H9 (cell line): ENCODE results near the gene MTLN. TPM values are rescaled to one million over a fixed set of nuclear protein-coding genes. Genes with fewer than 3 reads are reported as not detected.
"Not testable (repeated sequence)": the region's sequence is repeated elsewhere in the genome, so short reads cannot be mapped to it uniquely, and the experiment has no call there.

ENCODE experiments used
- DNase-seq: peaks from one replicate; pipeline ENCODE4 v3.0.0-alpha.2; 2017
- H2AFZ ChIP-seq: one replicate; pipeline ENCODE4 v1.6.1; 2013; ENCODE audit warnings: mild to moderate bottlenecking, low read length, control low read depth, moderate library complexity
- H2AK5ac ChIP-seq: 2 replicates; pipeline ENCODE4 v1.6.1; 2013; ENCODE audit warnings: low read length, control low read depth, mixed read lengths; ENCODE audit not compliant: insufficient read length
- H2BK120ac ChIP-seq: one replicate; pipeline ENCODE4 v1.6.1; 2013; ENCODE audit warnings: low read depth, mild to moderate bottlenecking, low read length, control low read depth, inconsistent platforms; ENCODE audit not compliant: poor library complexity, severe bottlenecking
- H2BK12ac ChIP-seq: 2 replicates; pipeline ENCODE4 v1.6.1; 2013; ENCODE audit warnings: low read length, control low read depth, mixed read lengths, low read depth; ENCODE audit not compliant: insufficient read length
- H2BK15ac ChIP-seq: 2 replicates; pipeline ENCODE4 v1.6.1; 2013; ENCODE audit warnings: low read depth, low read length, control low read depth
- H2BK20ac ChIP-seq: one replicate; pipeline ENCODE4 v1.6.1; 2013; ENCODE audit warnings: low read depth, mild to moderate bottlenecking, low read length, control low read depth, inconsistent platforms; ENCODE audit not compliant: poor library complexity, severe bottlenecking
- H2BK5ac ChIP-seq: 2 replicates; pipeline ENCODE4 v1.6.1; 2013; ENCODE audit warnings: low read length, control low read depth, mixed read lengths; ENCODE audit not compliant: insufficient read length
- H3K14ac ChIP-seq: 2 replicates; pipeline ENCODE4 v1.6.1; 2013; ENCODE audit warnings: low read length, control low read depth; ENCODE audit not compliant: insufficient read depth
- H3K18ac ChIP-seq: 2 replicates; pipeline ENCODE4 v1.6.1; 2013; ENCODE audit warnings: low read depth, mild to moderate bottlenecking, mixed read lengths, low read length, control low read depth; ENCODE audit not compliant: insufficient read length
- H3K23ac ChIP-seq: 2 replicates; pipeline ENCODE4 v1.6.1; 2013; ENCODE audit warnings: low read length, control low read depth, mixed read lengths, low read depth; ENCODE audit not compliant: insufficient read length
- H3K23me2 ChIP-seq: 2 replicates; pipeline ENCODE4 v1.6.1; 2013; ENCODE audit warnings: low read depth, mild to moderate bottlenecking, mixed read lengths, low read length, control low read depth; ENCODE audit not compliant: insufficient read length, poor library complexity, severe bottlenecking
- H3K27ac ChIP-seq: 2 replicates; pipeline ENCODE4 v1.5.1; 2013; ENCODE audit warnings: low read length, control low read depth, mixed read lengths, low read depth; ENCODE audit not compliant: insufficient read length
- H3K27me3 ChIP-seq: 2 replicates; pipeline ENCODE4 v1.6.1; 2013; ENCODE audit warnings: low read length, control low read depth, inconsistent platforms; ENCODE audit not compliant: insufficient read depth
- H3K4ac ChIP-seq: 2 replicates; pipeline ENCODE4 v1.6.1; 2013; ENCODE audit warnings: low read depth, mild to moderate bottlenecking, control low read depth, inconsistent platforms, low read length, moderate library complexity
- H3K4me1 ChIP-seq: 2 replicates; pipeline ENCODE4 v1.6.1; 2013; ENCODE audit warnings: low read length, control low read depth, inconsistent platforms; ENCODE audit not compliant: insufficient read depth
- H3K4me2 ChIP-seq: 2 replicates; pipeline ENCODE4 v1.6.1; 2013; ENCODE audit warnings: low read length, control low read depth, mixed read lengths; ENCODE audit not compliant: insufficient read length, insufficient read depth
- H3K56ac ChIP-seq: 2 replicates; pipeline ENCODE4 v1.6.1; 2013; ENCODE audit warnings: low read depth, mild to moderate bottlenecking, mixed read lengths, low read length, control low read depth; ENCODE audit not compliant: insufficient read length
- H3K79me1 ChIP-seq: 2 replicates; pipeline ENCODE4 v1.6.1; 2013; ENCODE audit warnings: low read depth, mild to moderate bottlenecking, moderate library complexity, low read length, control low read depth, inconsistent platforms; ENCODE audit not compliant: insufficient read depth, poor library complexity, severe bottlenecking
- H3K79me2 ChIP-seq: 2 replicates; pipeline ENCODE4 v1.6.1; 2013; ENCODE audit warnings: low read length, control low read depth, inconsistent platforms; ENCODE audit not compliant: insufficient read depth
- H3K9ac ChIP-seq: 2 replicates; pipeline ENCODE4 v1.6.1; 2013; ENCODE audit warnings: low read length, control low read depth, mixed read lengths; ENCODE audit not compliant: insufficient read length; ENCODE audit errors: extremely low read depth
- H3K9me3 ChIP-seq: one replicate; pipeline ENCODE4 v1.6.1; 2013; ENCODE audit warnings: low read depth, low read length, inconsistent platforms; ENCODE audit not compliant: control insufficient read depth
- H3T11ph ChIP-seq: one replicate; pipeline ENCODE4 v1.6.1; 2013; ENCODE audit warnings: mild to moderate bottlenecking, low read length, control low read depth, inconsistent platforms
- H4K20me1 ChIP-seq: one replicate; pipeline ENCODE4 v1.6.1; 2013; ENCODE audit not compliant: control insufficient read depth, insufficient read length, insufficient read depth
- H4K5ac ChIP-seq: 2 replicates; pipeline ENCODE4 v1.6.1; 2013; ENCODE audit warnings: low read depth, mild to moderate bottlenecking, mixed read lengths, low read length, control low read depth; ENCODE audit not compliant: insufficient read length
- H4K8ac ChIP-seq: replicated peaks from 2 replicates; pipeline ENCODE4 v1.6.1; 2013; ENCODE audit warnings: low read length, control low read depth, mixed read lengths, low read depth; ENCODE audit not compliant: insufficient read length
- H4K91ac ChIP-seq: 2 replicates; pipeline ENCODE4 v1.6.1; 2013; ENCODE audit warnings: low read depth, mild to moderate bottlenecking, moderate library complexity, mixed read lengths, low read length, control low read depth; ENCODE audit not compliant: insufficient read length
- H3K27ac Mint-ChIP-seq, 3 experiments: 2 replicates in 2 of 3; 3 replicates in 1 of 3; pipeline ENCODE4 v1.8.0; 2020 to 2021; ENCODE audit warnings: mixed read lengths in 3 of 3, mild to moderate bottlenecking in 1 of 3, moderate library complexity in 1 of 3
- H3K27me3 Mint-ChIP-seq: 2 replicates; pipeline ENCODE4 v1.8.0; 2021; ENCODE audit warnings: low read depth, mild to moderate bottlenecking, moderate library complexity, mixed read lengths
- H3K36me3 Mint-ChIP-seq, 3 experiments: 2 replicates in 2 of 3; 3 replicates in 1 of 3; pipeline ENCODE4 v1.8.0; 2020 to 2021; ENCODE audit warnings: low read depth in 3 of 3, mixed read lengths in 3 of 3; ENCODE audit not compliant: insufficient read depth in 1 of 3
- H3K4me1 Mint-ChIP-seq, 2 experiments: 2 replicates each; pipeline ENCODE4 v1.8.0; 2020; ENCODE audit warnings: mixed read lengths in 2 of 2
- H3K4me3 Mint-ChIP-seq, 2 experiments: 2 replicates in 1 of 2; 3 replicates in 1 of 2; pipeline ENCODE4 v1.8.0; 2020 to 2021; ENCODE audit warnings: mild to moderate bottlenecking in 2 of 2, mixed read lengths in 2 of 2, moderate library complexity in 1 of 2
- H3K9me3 Mint-ChIP-seq, 2 experiments: 2 replicates in 1 of 2; 3 replicates in 1 of 2; pipeline ENCODE4 v1.8.0; 2020; ENCODE audit warnings: mild to moderate bottlenecking in 2 of 2, mixed read lengths in 2 of 2, moderate library complexity in 1 of 2
- CTCF ChIP-seq: fragments of 200-600 bp; sonication (generic); conservative IDR thresholded peaks from 3 replicates; pipeline ENCODE4 v1.8.0; 2021; ENCODE audit warnings: antibody characterized with exemption, mild to moderate bottlenecking
- WGBS: extraction: QIAGEN DNeasy Blood & Tissue Kit; methylation state at CpG from one replicate; pipeline ENCODE4 v1.1.7; 2013; ENCODE audit warnings: missing lambda C conversion rate, low lambda C conversion rate, mixed read lengths; ENCODE audit not compliant: insufficient read length; ENCODE audit errors: extremely low coverage; 5-methylcytosine and 5-hydroxymethylcytosine counted together
- total RNA-seq: library from RNA; stranded (reverse); gene quantifications from 2 replicates; pipeline ENCODE4 v1.2.1, GENCODE V29; 2021

MTLN gene
- total RNA-seq, 1 experiment from 2014 or later: 16.3 TPM

GRCh38 chr2:110219496-110220189, 7.3 kb upstream of the MTLN start:
- Histone ChIP-seq H3K79me2 (no peaks in the 10 kb centered on the region), H4K20me1 (no peaks in the 10 kb centered on the region), H3K27me3 (no peaks in the 10 kb centered on the region), H3K4ac (no peak overlapping the region), H3K79me1 (no peaks in the 10 kb centered on the region), H2AFZ (no peak overlapping the region), H4K5ac (no peak overlapping the region), H3K27ac (no peak overlapping the region), H2BK12ac (no peak overlapping the region), H2BK5ac (no peak overlapping the region), H2BK120ac (no peak overlapping the region), H3K9ac (no peak overlapping the region), H3K14ac (no peak overlapping the region), H3K56ac (no peak overlapping the region), H3K4me2 (no peak overlapping the region), H2BK20ac (no peak overlapping the region), H3T11ph (no peak overlapping the region), H2BK15ac (no peak overlapping the region), H3K18ac (no peak overlapping the region), H4K8ac (no peak overlapping the region), H3K4me1 (no peaks in the 10 kb centered on the region), H3K9me3 (peaks cover 14% of the 10 kb centered on the region), H3K23ac (no peak overlapping the region), H3K23me2 (no peaks in the 10 kb centered on the region), H4K91ac (no peak overlapping the region), H2AK5ac (no peak overlapping the region)
- no peak for TF ChIP-seq CTCF
- H3K36me3 Mint-ChIP-seq: peaks cover 10 to 18% (median 11%) of the 10 kb centered on the region in 3 experiments
- H3K4me1 Mint-ChIP-seq: peaks cover 11 to 12% of the 10 kb centered on the region in 2 experiments
- whole genome bisulfite sequencing: no CpG with 5 or more reads among the region's 1 CpG
- no peak overlapping the region for H3K4me3 Mint-ChIP-seq
- peaks cover 27 to 40% of the 10 kb centered on the region in 2 experiments for H3K9me3 Mint-ChIP-seq
- no peak overlapping the region for H3K27ac Mint-ChIP-seq
- H3K27me3 Mint-ChIP-seq: peaks cover 19% of the 10 kb centered on the region
- DNase-seq: no peak

GRCh38 chr2:110218889-110219288, 6.5 kb upstream of the MTLN start:
- not testable (repeated sequence) for H3K23me2 ChIP-seq, H3K18ac ChIP-seq, H3K79me1 ChIP-seq, H3K27ac ChIP-seq, H3K79me2 ChIP-seq, H2BK20ac ChIP-seq, H3K4me1 ChIP-seq, H3K23ac ChIP-seq, H3T11ph ChIP-seq, H2AK5ac ChIP-seq, H2BK12ac ChIP-seq, H4K8ac ChIP-seq, H3K27me3 ChIP-seq, H2BK15ac ChIP-seq, H3K27ac Mint-ChIP-seq, H3K9ac ChIP-seq, DNase-seq, H3K4me3 Mint-ChIP-seq, H4K20me1 ChIP-seq, H2BK120ac ChIP-seq, H3K4ac ChIP-seq, H4K91ac ChIP-seq, H3K4me2 ChIP-seq, H3K56ac ChIP-seq, H3K14ac ChIP-seq, H2BK5ac ChIP-seq, H4K5ac ChIP-seq, H2AFZ ChIP-seq
- H3K4me1 Mint-ChIP-seq: peaks cover 11 to 12% of the 10 kb centered on the region in 2 experiments
- peaks cover 29 to 47% of the 10 kb centered on the region in 2 experiments for H3K9me3 Mint-ChIP-seq
- H3K36me3 Mint-ChIP-seq: peaks cover 10 to 19% (median 11%) of the 10 kb centered on the region in 3 experiments
- peaks cover 19% of the 10 kb centered on the region for H3K27me3 Mint-ChIP-seq
- H3K9me3 ChIP-seq: peaks cover 14% of the 10 kb centered on the region
- no CpG with 5 or more reads among the region's 7 CpGs for WGBS
